Transverse colon (tissue), 4 donors: ENCODE data around the gene ARHGAP42. TPM values are rescaled to one million over a fixed set of nuclear protein-coding genes. Genes with fewer than 3 reads are reported as not detected.

Experiments
- DNase-seq: peaks from one replicate; pipeline ENCODE4 v3.0.0-alpha.2; 2019
- H3K27ac ChIP-seq, 4 donors: fragments of 200-600 bp; sonication (generic); 2 replicates each; pipeline ENCODE4 v1.5.1; 2016 to 2018; ENCODE audit warnings: inconsistent platforms in 4 of 4
- H3K27me3 ChIP-seq: fragments of 200-600 bp; sonication (generic); 2 replicates; pipeline ENCODE4 v1.5.1; 2017; ENCODE audit warnings: inconsistent platforms
- H3K36me3 ChIP-seq, 4 donors: fragments of 200-600 bp; sonication (generic); 2 replicates each; pipeline ENCODE4 v1.5.1; 2017 to 2019; ENCODE audit warnings: inconsistent platforms in 4 of 4
- H3K4me1 ChIP-seq, 4 donors: fragments of 200-600 bp; sonication (generic); 2 replicates each; pipeline ENCODE4 v1.5.1; 2017 to 2020; ENCODE audit warnings: inconsistent platforms in 4 of 4
- H3K4me3 ChIP-seq, 4 donors: fragments of 200-600 bp; sonication (generic); 1 replicate in 1 of 4; 2 replicates in 3 of 4; pipeline versions ENCODE4 v1.5.1 to v1.6.1; 2017 to 2019; ENCODE audit warnings: inconsistent platforms in 4 of 4
- H3K9me3 ChIP-seq, 2 donors: fragments of 200-600 bp; sonication (generic); 2 replicates each; pipeline ENCODE4 v1.5.1; 2017 to 2019; ENCODE audit warnings: inconsistent platforms in 2 of 2
- EP300 ChIP-seq: sonication (generic); formaldehyde crosslinking; IDR thresholded peaks from one replicate; pipeline ENCODE4 v1.6.1; 2017; ENCODE audit warnings: antibody characterized with exemption, low read depth
- POLR2A ChIP-seq: fragments of 450-650 bp; IDR thresholded peaks from one replicate; pipeline ENCODE4 v1.6.1; 2016; ENCODE audit warnings: antibody characterized with exemption, mild to moderate bottlenecking, moderate library complexity
- POLR2AphosphoS5 ChIP-seq, 3 donors: sonication (generic); formaldehyde crosslinking; IDR thresholded peaks; one replicate each; pipeline ENCODE4 v1.6.1; 2016; ENCODE audit warnings: antibody characterized with exemption in 3 of 3
- WGBS, 2 donors: methylation state at CpG; one replicate each; pipeline ENCODE4 v1.1.5; 2018; ENCODE audit warnings: low coverage in 1 of 2; 5-methylcytosine and 5-hydroxymethylcytosine counted together
- in situ Hi-C, 4 donors: fragments of 200-750 bp; cut with MboI; loops; one replicate each; pipeline versions ENCODE4 v1.15.0 to v1.15.1; 2017; ENCODE audit warnings: low sequenced_read_pairs in 3 of 4, low pct_ligation_motif_present in 1 of 4, low pct_unique_long_range_greater_than_20kb in 1 of 4
- intact Hi-C: fragments of 100-400 bp; cut with DNase I; formaldehyde crosslinking; loops from one replicate; pipeline ENCODE4 v1.15.1; 2023; ENCODE audit warnings: low total_unique reads
- total RNA-seq, 4 donors: library from RNA; depleted of rRNA; stranded (reverse); fragments of >200 nt; gene quantifications; one replicate each; pipeline ENCODE4 v1.1.0, GENCODE V29; 2016
- TF ChIP-seq, protein P1 (sequence below), 5 experiments: fragments of 200-600 bp in 3 of 5; fragments of 450-650 bp in 2 of 5; sonication (generic) in 3 of 5; IDR thresholded peaks; 1 replicate in 2 of 5; 2 replicates in 3 of 5; pipeline ENCODE4 v1.5.1; 2016 to 2017; ENCODE audit warnings: antibody characterized with exemption in 5 of 5, inconsistent platforms in 3 of 5, mild to moderate bottlenecking in 2 of 5, moderate library complexity in 1 of 5

ARHGAP42 gene
- total RNA-seq, 4 donors from 2014 or later, result 33.3 to 62.5 (median 40.9) TPM

GRCh38 chr11:100683126-100683525, 4.0 kb upstream of the ARHGAP42 start:
- Histone ChIP-seq H3K9me3 (no peaks in the 10 kb centered on the region), H3K27ac (no peak overlapping the region), H3K27me3 (no peaks in the 10 kb centered on the region), H3K4me3 (no peak overlapping the region), H3K36me3 (no peaks in the 10 kb centered on the region), H3K4me1 (peaks cover 1 to 29% (median 4%) of the 10 kb centered on the region in 4 donors)
- in situ Hi-C loops, result loop anchor here in 3 of 4 donors (10.0 to 25.0 kb wide), 2 partner anchors 172 to 179 kb away; no protein-coding TSS in a partner anchor
- 75% methylated on average over 1 to 3 of the region's 3 CpGs for WGBS, 2 donors
- no peak for TF ChIP-seq EP300
- TF ChIP-seq POLR2AphosphoS5 (IDR thresholded peaks at IDR 0.05), result no peak
- TF ChIP-seq POLR2A, result no peak
- TF ChIP-seq, protein P1, sequence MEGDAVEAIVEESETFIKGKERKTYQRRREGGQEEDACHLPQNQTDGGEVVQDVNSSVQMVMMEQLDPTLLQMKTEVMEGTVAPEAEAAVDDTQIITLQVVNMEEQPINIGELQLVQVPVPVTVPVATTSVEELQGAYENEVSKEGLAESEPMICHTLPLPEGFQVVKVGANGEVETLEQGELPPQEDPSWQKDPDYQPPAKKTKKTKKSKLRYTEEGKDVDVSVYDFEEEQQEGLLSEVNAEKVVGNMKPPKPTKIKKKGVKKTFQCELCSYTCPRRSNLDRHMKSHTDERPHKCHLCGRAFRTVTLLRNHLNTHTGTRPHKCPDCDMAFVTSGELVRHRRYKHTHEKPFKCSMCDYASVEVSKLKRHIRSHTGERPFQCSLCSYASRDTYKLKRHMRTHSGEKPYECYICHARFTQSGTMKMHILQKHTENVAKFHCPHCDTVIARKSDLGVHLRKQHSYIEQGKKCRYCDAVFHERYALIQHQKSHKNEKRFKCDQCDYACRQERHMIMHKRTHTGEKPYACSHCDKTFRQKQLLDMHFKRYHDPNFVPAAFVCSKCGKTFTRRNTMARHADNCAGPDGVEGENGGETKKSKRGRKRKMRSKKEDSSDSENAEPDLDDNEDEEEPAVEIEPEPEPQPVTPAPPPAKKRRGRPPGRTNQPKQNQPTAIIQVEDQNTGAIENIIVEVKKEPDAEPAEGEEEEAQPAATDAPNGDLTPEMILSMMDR (IDR thresholded peaks at IDR 0.05), result no peak
- intact Hi-C loops, result loop anchor here (10.0 kb wide), 1 partner anchor 108 kb away; no protein-coding TSS in a partner anchor
- no peak for DNase-seq

- TF ChIP-seq, protein P1 (IDR thresholded peaks at IDR 0.05), result no peak
- TF ChIP-seq POLR2AphosphoS5 (IDR thresholded peaks at IDR 0.05), result peak in 1 of 3 donors; percentile 39
- no peak for TF ChIP-seq EP300
- Histone ChIP-seq H3K27ac (peak overlapping the region in 3 of 4 donors; percentile 27 to 39 (median 32)), H3K9me3 (no peaks in the 10 kb centered on the region), H3K36me3 (no peaks in the 10 kb centered on the region), H3K27me3 (no peaks in the 10 kb centered on the region), H3K4me3 (no peak overlapping the region), H3K4me1 (peaks cover 6 to 40% (median 9%) of the 10 kb centered on the region in 4 donors)
- no peak for DNase-seq
- in situ Hi-C loops (loop anchor here in 3 of 4 donors (10.0 to 25.0 kb wide), 2 partner anchors 170 to 178 kb away; no protein-coding TSS in a partner anchor), intact Hi-C loops (loop anchor here (10.0 kb wide), 1 partner anchor 110 kb away; no protein-coding TSS in a partner anchor)
- 50 to 70% methylated on average over 6 of the region's 6 CpGs for WGBS, 2 donors
Observed at GRCh38 chr11:100684101-100685065, 2.7 kb upstream of the ARHGAP42 start.

DNA sequence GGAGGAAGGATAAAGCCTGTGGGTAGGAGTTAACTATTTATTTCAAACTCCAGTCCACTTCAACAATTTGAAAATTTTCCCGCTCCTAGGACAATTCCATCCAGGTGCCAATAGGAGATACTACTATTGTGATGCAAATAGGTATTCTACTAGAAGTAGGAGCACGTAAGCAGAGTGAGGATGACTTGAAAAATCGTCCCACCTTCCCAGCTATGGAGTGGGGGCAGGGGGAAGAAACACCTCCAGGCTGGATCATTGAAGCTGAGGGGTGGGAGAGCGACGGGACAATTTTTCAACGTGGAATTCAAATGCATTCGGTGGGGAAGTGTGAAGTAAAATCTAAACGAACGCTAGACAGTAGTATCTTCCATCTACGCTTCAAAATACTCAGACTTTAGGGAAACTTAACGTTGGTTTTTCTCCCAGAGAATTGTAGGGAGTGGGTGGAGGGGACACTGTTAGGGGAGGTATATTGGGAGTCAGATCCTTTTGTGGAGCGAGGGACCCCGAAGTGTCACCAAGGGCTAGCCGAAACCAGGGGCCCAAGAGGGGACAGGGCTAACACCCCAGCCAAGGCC, 523 bp upstream of the ARHGAP42 start:
- no peak for TF ChIP-seq EP300
- TF ChIP-seq, protein P1 (IDR thresholded peaks at IDR 0.05), result no peak
- no peak for TF ChIP-seq POLR2AphosphoS5 (IDR thresholded peaks at IDR 0.05)
- TF ChIP-seq POLR2A, result no peak
- 50 to 52% methylated on average over 11 to 14 of the region's 14 CpGs for WGBS, 2 donors
- Histone ChIP-seq H3K27me3 (no peaks in the 10 kb centered on the region), H3K4me3 (peak overlapping the region; percentile 54 to 85 (median 80)), H3K27ac (peak overlapping the region; percentile 81 to 90 (median 84)), H3K4me1 (peaks cover 6 to 37% (median 9%) of the 10 kb centered on the region in 4 donors), H3K9me3 (no peaks in the 10 kb centered on the region), H3K36me3 (no peaks in the 10 kb centered on the region)
- no peak for DNase-seq
- in situ Hi-C loops (loop anchor here in 3 of 4 donors (10.0 to 25.0 kb wide), 2 partner anchors 168 to 176 kb away; no protein-coding TSS in a partner anchor), intact Hi-C loops (loop anchor here (10.0 kb wide), 1 partner anchor 112 kb away; no protein-coding TSS in a partner anchor)
